Transverse colon (tissue), 4 donors: ENCODE measurements around the gene CD6. TPM values are rescaled to one million over a fixed set of nuclear protein-coding genes. Genes with fewer than 3 reads are reported as not detected.
A peak's percentile ranks its signal among the peaks of the same experiment; 100 is the strongest.

Experiments used
- DNase-seq: peaks from one replicate; pipeline ENCODE4 v3.0.0-alpha.2; 2019
- H3K27ac ChIP-seq, 4 donors: fragments of 200-600 bp; sonication (generic); 2 replicates each; pipeline ENCODE4 v1.5.1; 2016 to 2018; ENCODE audit warnings: inconsistent platforms in 4 of 4
- H3K27me3 ChIP-seq: fragments of 200-600 bp; sonication (generic); 2 replicates; pipeline ENCODE4 v1.5.1; 2017; ENCODE audit warnings: inconsistent platforms
- H3K36me3 ChIP-seq, 4 donors: fragments of 200-600 bp; sonication (generic); 2 replicates each; pipeline ENCODE4 v1.5.1; 2017 to 2019; ENCODE audit warnings: inconsistent platforms in 4 of 4
- H3K4me1 ChIP-seq, 4 donors: fragments of 200-600 bp; sonication (generic); 2 replicates each; pipeline ENCODE4 v1.5.1; 2017 to 2020; ENCODE audit warnings: inconsistent platforms in 4 of 4
- H3K4me3 ChIP-seq, 4 donors: fragments of 200-600 bp; sonication (generic); 1 replicate in 1 of 4; 2 replicates in 3 of 4; pipeline versions ENCODE4 v1.5.1 to v1.6.1; 2017 to 2019; ENCODE audit warnings: inconsistent platforms in 4 of 4
- H3K9me3 ChIP-seq, 2 donors: fragments of 200-600 bp; sonication (generic); 2 replicates each; pipeline ENCODE4 v1.5.1; 2017 to 2019; ENCODE audit warnings: inconsistent platforms in 2 of 2
- CTCF ChIP-seq, 5 experiments: fragments of 200-600 bp in 3 of 5; fragments of 450-650 bp in 2 of 5; sonication (generic) in 3 of 5; IDR thresholded peaks; 1 replicate in 2 of 5; 2 replicates in 3 of 5; pipeline ENCODE4 v1.5.1; 2016 to 2017; ENCODE audit warnings: antibody characterized with exemption in 5 of 5, inconsistent platforms in 3 of 5, mild to moderate bottlenecking in 2 of 5, moderate library complexity in 1 of 5
- EP300 ChIP-seq: sonication (generic); formaldehyde crosslinking; IDR thresholded peaks from one replicate; pipeline ENCODE4 v1.6.1; 2017; ENCODE audit warnings: antibody characterized with exemption, low read depth
- POLR2A ChIP-seq: fragments of 450-650 bp; IDR thresholded peaks from one replicate; pipeline ENCODE4 v1.6.1; 2016; ENCODE audit warnings: antibody characterized with exemption, mild to moderate bottlenecking, moderate library complexity
- POLR2AphosphoS5 ChIP-seq, 3 donors: sonication (generic); formaldehyde crosslinking; IDR thresholded peaks; one replicate each; pipeline ENCODE4 v1.6.1; 2016; ENCODE audit warnings: antibody characterized with exemption in 3 of 3
- WGBS, 2 donors: methylation state at CpG; one replicate each; pipeline ENCODE4 v1.1.5; 2018; ENCODE audit warnings: low coverage in 1 of 2; 5-methylcytosine and 5-hydroxymethylcytosine counted together
- in situ Hi-C, 4 donors: fragments of 200-750 bp; cut with MboI; loops; one replicate each; pipeline versions ENCODE4 v1.15.0 to v1.15.1; 2017; ENCODE audit warnings: low sequenced_read_pairs in 3 of 4, low pct_ligation_motif_present in 1 of 4, low pct_unique_long_range_greater_than_20kb in 1 of 4
- intact Hi-C: fragments of 100-400 bp; cut with DNase I; formaldehyde crosslinking; loops from one replicate; pipeline ENCODE4 v1.15.1; 2023; ENCODE audit warnings: low total_unique reads
- total RNA-seq, 4 donors: library from RNA; depleted of rRNA; stranded (reverse); fragments of >200 nt; gene quantifications; one replicate each; pipeline ENCODE4 v1.1.0, GENCODE V29; 2016

The CD6 gene
- total RNA-seq, 4 donors from 2014 or later, result 1.9 to 4.3 (median 3.0) TPM; not detected in 1

GRCh38 chr11:60978546-60979380 lies 7.3 kb downstream of the CD6 start:
- Histone ChIP-seq H3K27me3 (no peaks in the 10 kb centered on the region), H3K4me1 (peaks cover 0 to 5% (median 0%) of the 10 kb centered on the region in 4 donors), H3K36me3 (no peaks in the 10 kb centered on the region), H3K27ac (peak overlapping the region in 2 of 4 donors; percentile 46), H3K4me3 (no peak overlapping the region), H3K9me3 (no peaks in the 10 kb centered on the region)
- in situ Hi-C loops, result no loop called here
- intact Hi-C loops, result no loop called here
- TF ChIP-seq EP300 (no peak), POLR2AphosphoS5 (IDR thresholded peaks at IDR 0.05) (no peak), POLR2A (no peak), CTCF (IDR thresholded peaks at IDR 0.05) (no peak)
- DNase-seq, result no peak
- WGBS, 2 donors, result 80% methylated on average over 10 of the region's 10 CpGs; no CpG with 5 or more reads in 1 of the 2 donors

- H3K36me3 ChIP-seq, result no peaks in the 10 kb centered on the region
- H3K4me1 ChIP-seq, result peaks cover 0 to 5% (median 0%) of the 10 kb centered on the region in 4 donors
- WGBS, 2 donors, result 90% methylated on average over 12 of the region's 12 CpGs; no CpG with 5 or more reads in 1 of the 2 donors
- TF ChIP-seq CTCF (IDR thresholded peaks at IDR 0.05), result no peak
- no peak for TF ChIP-seq EP300
- TF ChIP-seq POLR2A, result no peak
- no peak for TF ChIP-seq POLR2AphosphoS5 (IDR thresholded peaks at IDR 0.05)
- in situ Hi-C loops, result no loop called here
- H3K27ac ChIP-seq, result peak overlapping the region in 1 of 4 donors; percentile 32
- DNase-seq, result no peak
- H3K4me3 ChIP-seq, result no peak overlapping the region
- no peaks in the 10 kb centered on the region for H3K27me3 ChIP-seq
- H3K9me3 ChIP-seq, result no peaks in the 10 kb centered on the region
- intact Hi-C loops, result no loop called here
Measured at GRCh38 chr11:60981515-60981914, 10.0 kb downstream of the CD6 start.

GRCh38 chr11:60982184-60982583 lies 10.7 kb downstream of the CD6 start:
- Histone ChIP-seq H3K27ac (peak overlapping the region in 1 of 4 donors; percentile 11), H3K4me3 (no peak overlapping the region), H3K4me1 (peaks cover 0 to 5% (median 0%) of the 10 kb centered on the region in 4 donors), H3K27me3 (no peaks in the 10 kb centered on the region), H3K9me3 (no peaks in the 10 kb centered on the region), H3K36me3 (no peaks in the 10 kb centered on the region)
- in situ Hi-C loops, result no loop called here
- intact Hi-C loops, result no loop called here
- DNase-seq, result no peak
- WGBS, 2 donors, result 80 to 86% methylated on average over 4 to 8 of the region's 8 CpGs
- TF ChIP-seq EP300, result no peak
- no peak for TF ChIP-seq POLR2AphosphoS5 (IDR thresholded peaks at IDR 0.05)
- TF ChIP-seq CTCF (IDR thresholded peaks at IDR 0.05), result no peak
- TF ChIP-seq POLR2A, result no peak

GRCh38 chr11:60984149-60984548 lies 12.7 kb downstream of the CD6 start:
- intact Hi-C loops, result no loop called here
- Histone ChIP-seq H3K27me3 (no peaks in the 10 kb centered on the region), H3K27ac (no peak overlapping the region)

More at GRCh38 chr11:60984149-60984548, 12.7 kb downstream of the CD6 start:
- Histone ChIP-seq H3K9me3 (no peaks in the 10 kb centered on the region), H3K36me3 (no peaks in the 10 kb centered on the region), H3K4me3 (no peak overlapping the region), H3K4me1 (peaks cover 0 to 5% (median 0%) of the 10 kb centered on the region in 4 donors)
- 68 to 88% methylated on average over 3 to 6 of the region's 6 CpGs for WGBS, 2 donors
- TF ChIP-seq EP300 (no peak), CTCF (IDR thresholded peaks at IDR 0.05) (no peak), POLR2A (no peak), POLR2AphosphoS5 (IDR thresholded peaks at IDR 0.05) (no peak)
- in situ Hi-C loops, result no loop called here
- DNase-seq, result no peak
